Endothelial cell of umbilical vein (primary cell): Measurements from ENCODE around the gene TENM4. TPM values are rescaled to one million over a fixed set of nuclear protein-coding genes. Genes with fewer than 3 reads are reported as not detected.

Experiments used
- BruUV-seq: library from RNA; stranded (reverse); fragments of 400-500 nt; replicated peaks from 2 replicates; lab custom pipeline; 2021; lab: Mats Ljungman, UMichigan
- CTCF ChIA-PET: fragments of 300-600, 350-600 bp; sonication (Branson Sonifier 250); formaldehyde crosslinking; loops from one replicate; lab custom pipeline; 2021; ENCODE audit warnings: antibody characterized with exemption, inconsistent platforms; lab: Charles Lee
- POLR2A ChIA-PET: fragments of 300-600, 350-600 bp; sonication (Branson Sonifier 250); formaldehyde crosslinking; loops from one replicate; lab custom pipeline; 2021; ENCODE audit warnings: antibody characterized with exemption, inconsistent platforms; lab: Charles Lee
- DNase-seq: peaks from one replicate; pipeline ENCODE4 v3.0.0-alpha.2; 2011; ENCODE audit warnings: low read depth, low spot score
- FAIRE-seq: peaks from 2 replicates; lab custom pipeline; 2011; peaks lifted over from hg19 to GRCh38; lab: Jason Lieb, UNC
- H2AFZ ChIP-seq: 2 replicates; pipeline ENCODE4 v1.6.0; 2012; ENCODE audit warnings: low read depth, low read length, control low read depth, inconsistent platforms
- H3K27ac ChIP-seq: 2 replicates; pipeline ENCODE4 v1.5.1; 2011; ENCODE audit warnings: low read depth, mild to moderate bottlenecking, control low read depth, low read length, moderate library complexity; ENCODE audit not compliant: insufficient read depth
- H3K27me3 ChIP-seq, 2 experiments: 2 replicates each; pipeline versions ENCODE4 v1.6.0 to v1.6.1; 2011; ENCODE audit warnings: low read length in 2 of 2, mixed read lengths in 1 of 2; ENCODE audit not compliant: control insufficient read depth in 2 of 2, insufficient read depth in 2 of 2
- H3K36me3 ChIP-seq, 2 experiments: 2 replicates in 1 of 2; 3 replicates in 1 of 2; pipeline ENCODE4 v1.5.1; 2011; ENCODE audit warnings: low read length in 2 of 2, mild to moderate bottlenecking in 1 of 2, moderate library complexity in 1 of 2; ENCODE audit not compliant: control insufficient read depth in 2 of 2, insufficient read depth in 2 of 2; ENCODE audit errors: extremely low read depth in 1 of 2
- H3K4me1 ChIP-seq: 3 replicates; pipeline ENCODE4 v1.5.1; 2011; ENCODE audit warnings: mild to moderate bottlenecking, low read length; ENCODE audit not compliant: control insufficient read depth, insufficient read depth; ENCODE audit errors: extremely low read depth
- H3K4me2 ChIP-seq: 2 replicates; pipeline ENCODE4 v1.6.1; 2011; ENCODE audit warnings: low read length, control low read depth, mixed read lengths; ENCODE audit not compliant: insufficient read depth
- H3K4me3 ChIP-seq, 3 experiments: fragments of 200-600 bp in 1 of 3; sonication (generic), shearing (Covaris generic) in 1 of 3; replicated peaks in 1 of 3; 2 replicates each; pipeline ENCODE4 v1.5.1; 2011 to 2016; ENCODE audit warnings: control low read depth in 3 of 3, low read length in 3 of 3, mild to moderate bottlenecking in 2 of 3, inconsistent platforms in 1 of 3, low read depth in 1 of 3, moderate library complexity in 1 of 3; ENCODE audit not compliant: insufficient read depth in 1 of 3
- H3K79me2 ChIP-seq: 2 replicates; pipeline ENCODE4 v1.6.0; 2012; ENCODE audit warnings: low read length, inconsistent platforms; ENCODE audit not compliant: control insufficient read depth, insufficient read depth
- H3K9ac ChIP-seq: replicated peaks from 2 replicates; pipeline ENCODE3; 2011; ENCODE audit warnings: low read length, control low read depth; ENCODE audit not compliant: insufficient read depth; ENCODE audit errors: extremely low read depth
- H3K9me1 ChIP-seq: replicated peaks from 3 replicates; pipeline ENCODE4 v1.6.0; 2011; ENCODE audit warnings: mild to moderate bottlenecking, low read length; ENCODE audit not compliant: control insufficient read depth, insufficient read depth; ENCODE audit errors: extremely low read depth
- H3K9me3 ChIP-seq: replicated peaks from 2 replicates; pipeline ENCODE4 v1.5.1; 2012; ENCODE audit warnings: low read length, inconsistent platforms; ENCODE audit not compliant: control insufficient read depth, insufficient read depth
- H4K20me1 ChIP-seq: replicated peaks from 2 replicates; pipeline ENCODE3; 2011; ENCODE audit warnings: mild to moderate bottlenecking, low read length; ENCODE audit not compliant: control insufficient read depth, insufficient read depth; ENCODE audit errors: extremely low read depth
- CTCF ChIP-seq, 2 donors: IDR thresholded peaks; 1 replicate in 1 of 2; 2 replicates in 1 of 2; pipeline ENCODE4 v1.5.1; 2011; ENCODE audit warnings: low read length in 2 of 2, mild to moderate bottlenecking in 2 of 2, moderate library complexity in 2 of 2, control low read depth in 1 of 2, inconsistent platforms in 1 of 2, low read depth in 1 of 2; ENCODE audit not compliant: insufficient read depth in 1 of 2; ENCODE audit errors: extremely low read depth in 1 of 2
- EZH2 ChIP-seq: IDR thresholded peaks from 2 replicates; pipeline ENCODE4 v1.6.1; 2012; ENCODE audit warnings: borderline replicate concordance, low read depth, mild to moderate bottlenecking, moderate library complexity, low read length, inconsistent platforms; ENCODE audit not compliant: severe bottlenecking
- FOS ChIP-seq: IDR thresholded peaks from 2 replicates; pipeline ENCODE4 v1.6.1; 2011; ENCODE audit warnings: mild to moderate bottlenecking, low read length, moderate library complexity, borderline replicate concordance; ENCODE audit not compliant: insufficient read depth
- GATA2 ChIP-seq: IDR thresholded peaks from 2 replicates; pipeline ENCODE4 v1.7.0; 2011; ENCODE audit warnings: low read depth, mild to moderate bottlenecking, moderate library complexity, mixed read lengths, low read length; ENCODE audit not compliant: insufficient read length, insufficient read depth
- JUN ChIP-seq: IDR thresholded peaks from 2 replicates; pipeline ENCODE4 v1.6.1; 2011; ENCODE audit warnings: borderline replicate concordance, low read depth; ENCODE audit not compliant: insufficient read length, insufficient read depth
- MAX ChIP-seq: IDR thresholded peaks from 2 replicates; pipeline ENCODE4 v1.6.1; 2011; ENCODE audit not compliant: insufficient read depth, insufficient read length
- MYC ChIP-seq: IDR thresholded peaks from one replicate; pipeline ENCODE4 v1.6.1; 2011; ENCODE audit warnings: mild to moderate bottlenecking, low read depth, low read length
- POLR2A ChIP-seq: IDR thresholded peaks from 2 replicates; pipeline ENCODE4 v1.6.1; 2012; ENCODE audit warnings: low read depth, mild to moderate bottlenecking, control low read depth, low read length
- POLR2AphosphoS5 ChIP-seq: IDR thresholded peaks from 2 replicates; pipeline ENCODE4 v1.6.1; 2012; ENCODE audit warnings: low read depth, mild to moderate bottlenecking, control low read depth, low read length, moderate library complexity; ENCODE audit not compliant: insufficient read depth
- dilution Hi-C: fragments of 300-500 bp; cut with MboI; formaldehyde crosslinking; loops from one replicate; pipeline ENCODE4 v1.15.0; 2019; ENCODE audit warnings: low sequenced_read_pairs; ENCODE audit not compliant: extremely low pct_ligation_motif_present
- intact Hi-C: fragments of 100-400 bp; cut with micrococcal nuclease; formaldehyde crosslinking; loops from one replicate; pipeline ENCODE4 v1.10.0; 2022
- polyA plus RNA-seq, 4 experiments: library from polyadenylated mRNA; depleted of rRNA in 3 of 4; stranded (reverse) in 3 of 4; unstranded in 1 of 4; fragments of >200 nt; gene quantifications; 2 replicates each; pipeline versions ENCODE4 v1.2.1 to v1.2.3, GENCODE V29; 2011 to 2012; ENCODE audit warnings: missing spikeins in 1 of 4
- total RNA-seq: library from RNA; stranded (reverse); gene quantifications from 2 replicates; pipeline ENCODE4 v1.2.3, GENCODE V29; 2021

TENM4 gene
- total and polyA plus RNA-seq, 2 donors (not counting 3 experiments of a cell fraction or from before 2014, with no cell fraction given) = 0.06 to 0.27 TPM

- DNase-seq = no peak
- Histone ChIP-seq H3K27me3 (no peaks in the 10 kb centered on the region), H3K36me3 (no peaks in the 10 kb centered on the region), H3K4me3 (no peak overlapping the region), H4K20me1 (no peaks in the 10 kb centered on the region), H3K9me3 (no peaks in the 10 kb centered on the region), H3K27ac (no peak overlapping the region), H2AFZ (no peak overlapping the region), H3K9me1 (no peaks in the 10 kb centered on the region), H3K4me1 (no peaks in the 10 kb centered on the region), H3K79me2 (no peaks in the 10 kb centered on the region), H3K9ac (no peak overlapping the region), H3K4me2 (no peak overlapping the region)
- ChIA-PET POLR2A (no interaction called here), CTCF (interaction anchor here (1.0 to 1.2 kb wide), 2 partner anchors 9 to 191 kb away, joined by 3 to 4 read pairs; no protein-coding TSS in a partner anchor)
- no peak for FAIRE-seq
- TF ChIP-seq CTCF (IDR thresholded peaks at IDR 0.05; ENCODE audit: extremely low read depth in 1 of 2, insufficient read depth in 1 of 2, low read depth in 1 of 2, low read length in 2 of 2) = no peak
- no peak for TF ChIP-seq MAX
- no peak for TF ChIP-seq POLR2AphosphoS5
- dilution Hi-C loops (no loop called here), intact Hi-C loops (no loop called here)
- no TSS peak for BruUV-seq
These were observed 533.2 kb downstream of the TENM4 start for GRCh38 chr11:78907636-78908035.

- H2AFZ ChIP-seq = no peak overlapping the region
- H3K9me3 ChIP-seq = no peaks in the 10 kb centered on the region
- no peaks in the 10 kb centered on the region for H4K20me1 ChIP-seq
- H3K27me3 ChIP-seq = no peaks in the 10 kb centered on the region
- intact Hi-C loops = loop anchor here (1.0 kb wide), 1 partner anchor 170 kb away; no protein-coding TSS in a partner anchor
- dilution Hi-C loops = no loop called here
- ChIA-PET CTCF (no interaction called here), POLR2A (no interaction called here)
- H3K9ac ChIP-seq = no peak overlapping the region
- no peak overlapping the region for H3K27ac ChIP-seq
- no peaks in the 10 kb centered on the region for H3K9me1 ChIP-seq
- no TSS peak for BruUV-seq
- DNase-seq (no peak), FAIRE-seq (no peak)
- H3K4me3 ChIP-seq = no peak overlapping the region
- no peak overlapping the region for H3K4me2 ChIP-seq
- no peak for TF ChIP-seq MYC
- TF ChIP-seq JUN = no peak
- TF ChIP-seq GATA2 = no peak
- TF ChIP-seq MAX = no peak
- TF ChIP-seq EZH2 = no peak
- no peak for TF ChIP-seq CTCF (IDR thresholded peaks at IDR 0.05; ENCODE audit: extremely low read depth in 1 of 2, insufficient read depth in 1 of 2, low read depth in 1 of 2, low read length in 2 of 2)
- TF ChIP-seq POLR2A = no peak
- no peak for TF ChIP-seq POLR2AphosphoS5
- TF ChIP-seq FOS = no peak
- no peaks in the 10 kb centered on the region for H3K36me3 ChIP-seq
- no peaks in the 10 kb centered on the region for H3K4me1 ChIP-seq
- H3K79me2 ChIP-seq = no peaks in the 10 kb centered on the region
These were observed 534.3 kb downstream of the TENM4 start for GRCh38 chr11:78906566-78906965.
